Brain microvascular endothelial cell (primary cell): ENCODE data around the gene GSK3B.

Experiments used
- DNase-seq: peaks from one replicate; pipeline ENCODE4 v3.0.0-alpha.2; 2020
- H3K27ac ChIP-seq: fragments of 250-450 bp; sonication (Bioruptor Pico); 2 replicates; pipeline ENCODE4 v1.5.1; 2020; ENCODE audit warnings: mild to moderate bottlenecking, moderate library complexity
- H3K27me3 ChIP-seq: fragments of 250-450 bp; sonication (Bioruptor Pico); replicated peaks from 2 replicates; pipeline ENCODE4 v1.5.1; 2020; ENCODE audit warnings: mild to moderate bottlenecking
- H3K36me3 ChIP-seq: fragments of 250-450 bp; sonication (Bioruptor Pico); replicated peaks from 2 replicates; pipeline ENCODE4 v1.5.1; 2020; ENCODE audit warnings: mild to moderate bottlenecking
- H3K4me3 ChIP-seq: 2 replicates; pipeline ENCODE4 v1.5.1; 2011; ENCODE audit warnings: low read depth, mild to moderate bottlenecking, control low read depth, low read length, moderate library complexity
- CTCF ChIP-seq: IDR thresholded peaks from 2 replicates; pipeline ENCODE4 v1.5.1; 2011; ENCODE audit warnings: low read depth, mild to moderate bottlenecking, moderate library complexity, low read length, control low read depth, inconsistent platforms; ENCODE audit errors: missing control alignments
- in situ Hi-C: cut with HindIII; loops from 2 replicates; pipeline ENCODE4 v1.10.0; 2017; ENCODE audit warnings: low sequenced_read_pairs, low pct_ligation_motif_present

GSK3B gene

GRCh38 chr3:119835556-119835955 lies 258.7 kb downstream of the GSK3B start:
- Histone ChIP-seq H3K36me3 (no peaks in the 10 kb centered on the region), H3K27me3 (no peaks in the 10 kb centered on the region), H3K27ac (no peak overlapping the region), H3K4me3 (no peak overlapping the region)
- in situ Hi-C loops: no loop called here
- TF ChIP-seq CTCF: no peak
- DNase-seq: no peak

- no peak for DNase-seq
- H3K27ac ChIP-seq: no peak overlapping the region
- no peak overlapping the region for H3K4me3 ChIP-seq
- in situ Hi-C loops: no loop called here
- no peaks in the 10 kb centered on the region for H3K36me3 ChIP-seq
- H3K27me3 ChIP-seq: no peaks in the 10 kb centered on the region
- no peak for TF ChIP-seq CTCF
Measured at GRCh38 chr3:119834754-119835370, 259.4 kb downstream of the GSK3B start.

- Histone ChIP-seq H3K4me3 (no peak overlapping the region), H3K27ac (peak overlapping the region; percentile 66), H3K27me3 (no peaks in the 10 kb centered on the region), H3K36me3 (no peaks in the 10 kb centered on the region)
- in situ Hi-C loops: no loop called here
- TF ChIP-seq CTCF: no peak
- peak; percentile 86 for DNase-seq
Measured at GRCh38 chr3:119831941-119832371, 262.3 kb downstream of the GSK3B start.

GRCh38 chr3:119831022-119831421 lies 263.2 kb downstream of the GSK3B start:
- Histone ChIP-seq H3K4me3 (no peak overlapping the region), H3K27ac (no peak overlapping the region), H3K27me3 (no peaks in the 10 kb centered on the region), H3K36me3 (no peaks in the 10 kb centered on the region)
- DNase-seq: no peak
- peak; percentile 35 for TF ChIP-seq CTCF
- in situ Hi-C loops: no loop called here

- Histone ChIP-seq H3K4me3 (no peak overlapping the region), H3K27me3 (no peaks in the 10 kb centered on the region), H3K36me3 (no peaks in the 10 kb centered on the region), H3K27ac (no peak overlapping the region)
- DNase-seq: no peak
- in situ Hi-C loops: no loop called here
- no peak for TF ChIP-seq CTCF
Measured at GRCh38 chr3:119829420-119829819, 264.8 kb downstream of the GSK3B start.
